Cerebellar cortex (tissue), 1 donor: Measurements from ENCODE around the gene IKBKG.
A peak's percentile ranks its signal among the peaks of the same experiment; 100 is the strongest.
"Not testable (repeated sequence)": the region's sequence is repeated elsewhere in the genome, so short reads cannot be mapped to it uniquely, and the experiment has no call there.

Source experiments
- DNase-seq: peaks from one replicate; pipeline ENCODE4 v3.0.0-alpha.2; 2015; ENCODE audit warnings: low spot score

IKBKG gene

DNA sequence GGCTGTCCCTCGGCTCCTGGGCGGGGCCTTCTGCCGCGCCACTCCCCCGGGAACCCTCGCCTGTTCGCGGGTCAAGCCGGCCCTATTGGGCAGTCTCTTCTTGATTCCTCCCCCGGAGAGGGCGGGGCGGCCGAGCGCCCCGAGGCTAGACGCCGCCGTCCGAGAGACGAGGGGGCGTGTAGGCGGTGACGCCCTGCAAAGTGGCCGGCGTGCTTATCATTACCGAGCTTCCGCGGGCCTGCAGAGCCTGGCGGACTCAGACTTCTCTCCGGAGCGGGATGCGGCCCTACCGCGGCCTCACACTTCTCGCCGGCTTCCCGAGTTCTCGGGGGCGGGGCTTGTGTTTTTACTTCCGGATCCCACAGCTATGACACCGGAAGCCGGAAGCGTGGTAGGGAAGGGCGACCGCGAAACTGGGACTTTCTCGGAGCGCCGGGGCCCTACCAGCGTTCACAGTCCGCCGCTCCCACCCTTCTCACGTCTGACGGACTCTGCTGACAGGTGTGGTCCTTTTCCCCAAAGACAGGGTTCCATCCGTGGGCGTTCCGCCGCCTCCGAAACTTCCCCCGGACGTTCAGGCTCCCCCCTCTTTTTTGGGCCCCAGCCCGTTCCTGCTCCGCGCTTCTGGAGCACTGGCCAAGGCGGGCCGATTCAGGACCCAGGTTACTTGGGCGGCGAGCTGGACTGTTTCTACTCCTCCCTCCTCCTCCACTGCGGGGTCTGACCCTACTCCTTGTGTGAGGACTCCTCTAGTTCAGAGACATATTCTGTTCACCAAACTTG is at the start of gene IKBKG:
Gene IKBKG (plus strand): TSS at position 376 of the 783 bp plus-strand sequence. CDS start 4,383 bp downstream, outside the sequence.
- peak; percentile 90 for DNase-seq

- DNase-seq = not testable (repeated sequence)
These were observed 46.0 kb upstream of the IKBKG start for GRCh38 chrX:154501423-154501822.

DNA sequence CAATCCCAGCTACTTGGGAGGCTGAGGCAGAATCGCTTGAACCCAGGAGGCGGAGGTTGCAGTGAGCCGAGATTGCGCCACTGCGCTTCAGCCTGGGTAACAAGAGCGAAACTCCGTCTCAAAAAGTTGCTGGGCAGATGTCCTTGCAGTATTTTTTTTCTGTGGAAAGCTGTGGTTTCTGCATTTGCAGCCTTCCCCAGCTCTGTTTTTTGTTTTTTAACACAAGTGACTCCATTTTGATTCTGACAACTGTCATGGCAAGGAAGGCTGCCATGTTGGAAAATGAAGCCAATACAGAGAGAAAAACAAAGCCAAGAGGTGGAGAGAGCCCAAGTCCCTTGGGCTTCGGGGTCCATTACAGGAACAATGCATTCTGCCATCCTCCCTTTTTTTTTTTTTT is 45.3 kb upstream of the IKBKG start:
- DNase-seq = no peak

- no peak for DNase-seq
These were observed 44.4 kb upstream of the IKBKG start for GRCh38 chrX:154502989-154503388.

- DNase-seq = no peak
These were observed 41.7 kb upstream of the IKBKG start for GRCh38 chrX:154505734-154506133.

GRCh38 chrX:154506483-154507332 is 40.7 kb upstream of the IKBKG start:
- no peak for DNase-seq

DNA sequence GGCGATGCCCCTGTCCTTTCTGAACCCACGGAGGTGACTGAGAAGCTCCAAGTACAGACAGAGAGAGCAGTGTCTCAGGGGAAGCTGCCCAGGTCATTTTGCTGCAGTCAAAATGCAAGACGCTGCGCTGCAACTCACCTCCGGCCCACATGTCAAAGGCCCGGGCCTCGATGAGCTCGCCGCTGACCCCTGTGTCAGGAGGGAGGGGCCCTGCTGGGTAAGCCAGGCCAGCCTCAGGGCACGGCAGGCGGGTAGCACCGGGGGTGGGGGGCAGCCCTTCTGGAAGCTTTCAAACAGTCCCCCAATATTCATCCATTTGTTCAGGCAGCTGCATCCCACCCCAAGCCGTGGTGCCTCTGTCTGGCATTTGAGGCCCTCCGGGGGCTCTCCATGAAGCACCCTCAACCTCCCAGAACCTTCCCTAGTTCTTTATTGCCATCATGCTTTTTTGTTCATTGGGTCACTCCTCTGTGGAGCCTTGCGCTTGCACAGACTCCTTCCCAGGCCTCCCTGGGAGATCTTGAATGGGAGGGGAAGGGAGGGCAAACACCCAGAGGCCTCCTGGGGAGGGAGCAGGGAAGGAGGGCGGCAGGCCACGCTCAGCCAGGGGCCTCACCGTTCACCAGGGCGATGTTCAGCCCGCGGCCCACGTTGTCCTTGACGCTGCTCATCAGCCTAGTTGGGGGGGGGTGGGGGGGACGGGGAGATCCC is 39.6 kb upstream of the IKBKG start:
- DNase-seq = no peak

DNA sequence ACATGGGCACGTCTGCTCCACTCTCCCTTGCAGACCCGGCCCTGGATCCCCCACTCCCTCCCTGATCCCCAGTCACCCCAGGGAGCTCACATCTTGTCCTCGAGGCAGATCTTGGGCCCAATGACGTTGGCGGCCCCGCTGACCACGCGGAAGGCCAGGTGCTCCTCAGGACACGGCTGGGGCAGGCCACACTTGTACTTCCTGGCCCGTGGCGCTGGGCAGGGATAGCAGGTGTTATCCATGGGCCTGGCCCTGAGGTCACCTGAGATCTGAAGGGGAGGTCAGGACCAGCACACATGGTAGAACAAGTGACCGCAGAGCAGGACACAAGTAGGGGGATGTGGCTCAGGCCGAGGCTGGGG is 39.1 kb upstream of the IKBKG start:
- DNase-seq = no peak

DNA sequence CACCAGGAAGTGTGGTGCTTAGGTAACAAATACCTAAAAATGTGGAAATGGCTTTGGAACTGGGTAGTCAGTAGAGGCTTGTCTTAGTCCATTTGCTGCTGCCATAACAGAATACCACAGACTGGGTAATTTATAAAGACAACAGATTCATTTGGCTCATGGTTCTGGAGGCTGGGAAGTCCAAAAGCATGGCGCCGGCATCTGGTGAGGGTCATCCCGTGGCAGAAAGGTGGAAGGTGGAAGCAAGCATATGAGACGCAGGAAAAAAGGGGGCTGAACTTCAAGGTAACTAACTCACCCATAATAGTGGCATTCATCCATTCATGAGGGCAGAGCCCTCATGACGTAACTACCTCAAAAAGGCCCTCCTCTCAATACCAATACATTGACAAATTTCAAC is 38.0 kb upstream of the IKBKG start:
- no peak for DNase-seq

GRCh38 chrX:154511761-154512160 is 35.7 kb upstream of the IKBKG start:
- DNase-seq = no peak

DNA sequence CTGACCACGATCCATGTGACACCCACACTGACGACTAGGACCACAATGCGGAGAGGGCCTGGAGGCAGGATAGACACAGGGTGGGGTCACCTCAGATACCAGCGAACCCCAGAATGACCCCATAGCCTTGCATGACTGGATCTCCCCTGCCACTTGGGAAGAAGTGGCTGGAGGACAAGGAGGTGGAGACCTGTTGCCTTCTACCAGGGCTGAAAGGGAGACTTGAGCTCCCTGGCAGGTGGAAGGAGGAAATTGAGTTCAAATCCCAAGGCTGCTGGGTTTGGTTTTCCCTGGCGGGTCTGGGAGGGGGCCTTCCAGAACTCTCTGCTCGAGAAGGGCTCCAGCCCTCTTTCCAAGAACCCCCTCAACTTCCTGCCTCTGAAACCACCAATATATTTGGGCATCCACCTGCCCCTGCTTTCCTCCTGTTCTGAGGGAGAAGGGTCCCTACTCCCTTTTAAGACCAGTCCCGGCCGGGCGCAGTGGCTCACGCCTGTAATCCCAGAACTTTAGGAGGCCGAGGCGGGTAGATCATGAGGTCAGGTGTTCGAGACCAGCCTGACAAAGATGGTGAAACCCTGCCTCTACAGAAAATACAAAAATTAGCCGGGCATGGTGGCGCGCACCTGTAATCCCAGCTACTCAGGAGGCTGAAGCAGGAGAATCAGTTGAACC is 34.4 kb upstream of the IKBKG start:
- no peak for DNase-seq

DNA sequence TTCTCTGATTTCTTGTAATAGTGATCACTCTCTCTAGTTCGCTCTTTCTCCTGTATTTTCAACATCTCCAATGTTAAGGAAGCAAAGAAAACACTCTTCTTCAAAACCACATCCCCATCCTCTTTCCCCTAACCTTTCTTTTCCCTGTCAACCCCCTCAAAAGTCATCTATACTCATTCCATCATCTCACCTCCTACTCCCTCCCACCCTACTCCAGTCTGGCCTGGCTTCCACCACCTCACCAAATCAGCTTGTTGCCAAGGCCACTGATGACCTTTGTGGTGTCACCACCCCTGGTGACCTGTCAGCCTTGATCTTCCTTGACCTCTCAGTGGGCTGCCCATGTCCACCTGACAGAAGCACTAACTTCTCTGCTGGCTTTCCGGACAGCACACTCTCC is 33.7 kb upstream of the IKBKG start:
- DNase-seq = no peak

DNA sequence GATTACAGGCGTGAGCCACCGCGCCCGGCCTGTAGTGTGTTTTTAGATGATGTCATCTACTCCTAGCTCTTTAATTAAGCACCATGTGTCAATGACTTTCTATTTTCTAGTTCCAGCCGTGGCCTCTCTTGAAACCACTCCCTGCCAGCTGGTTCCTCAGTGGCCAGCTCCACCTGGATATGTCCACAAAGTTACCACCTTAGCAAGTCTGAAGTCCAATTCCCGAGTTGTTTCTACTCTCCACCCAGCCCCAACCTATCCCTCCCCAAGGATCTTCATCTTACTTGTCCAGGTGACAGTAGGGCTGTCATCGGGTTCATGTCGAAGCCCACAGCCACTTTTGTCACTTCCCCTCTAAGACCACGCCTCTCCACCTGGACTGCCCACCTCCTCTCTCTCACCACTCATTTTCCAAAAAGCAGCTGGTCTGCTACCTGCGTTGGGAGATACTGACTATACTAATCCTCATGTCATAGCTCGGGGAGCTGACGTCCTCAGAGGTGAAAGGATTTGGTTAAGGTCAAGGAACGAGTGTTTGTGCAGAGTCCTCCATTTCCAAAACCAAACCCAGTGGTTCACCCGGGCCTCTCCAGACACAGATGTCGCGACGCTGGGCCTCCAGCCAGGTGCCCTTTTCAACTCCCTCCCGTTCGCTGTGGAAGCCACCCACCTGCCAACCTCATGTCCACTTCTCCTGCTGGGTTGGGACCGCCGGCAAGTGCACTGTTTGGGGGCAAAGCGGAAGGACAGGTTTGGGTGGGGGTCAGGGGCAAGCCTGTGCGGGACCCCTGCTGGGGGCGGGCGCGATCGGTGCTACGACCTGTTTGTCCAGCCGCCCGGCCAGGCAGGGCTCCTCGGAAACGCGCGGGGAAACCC is 32.1 kb upstream of the IKBKG start:
- DNase-seq = no peak

- DNase-seq = peak; percentile 87
These were observed 31.3 kb upstream of the IKBKG start, which contains the start of gene FAM3A for GRCh38 chrX:154515966-154516655. Gene FAM3A (minus strand): TSS chrX:154516232. CDS start chrX:154515772, 460 bp downstream.

GRCh38 chrX:154516656-154517100 is 30.7 kb upstream of the IKBKG start:
- DNase-seq = peak; percentile 32

- no peak for DNase-seq
These were observed 30.2 kb upstream of the IKBKG start for GRCh38 chrX:154517101-154517781.

GRCh38 chrX:154519389-154519788 is 28.0 kb upstream of the IKBKG start:
- DNase-seq = no peak

GRCh38 chrX:154525606-154526490 is 21.6 kb upstream of the IKBKG start:
- no peak for DNase-seq
